ENCODE data around the gene MMP3.
"Not testable (repeated sequence)": the region's sequence is repeated elsewhere in the genome, so short reads cannot be mapped to it uniquely, and the experiment has no call there.

The MMP3 gene

GRCh38 chr11:102843489-102843888, at the start of gene MMP3:
MMP3 (minus strand) TSS chr11:102843609; CDS start chr11:102843546, 63 bp downstream.
- no peak for DNase-seq

- DNase-seq = no peak
These were observed 48.3 kb upstream of the MMP3 start for GRCh38 chr11:102891736-102892135.

- peak; percentile 51 for DNase-seq
These were observed 43.6 kb upstream of the MMP3 start for GRCh38 chr11:102886999-102887398.

- no peak for DNase-seq
These were observed 39.7 kb upstream of the MMP3 start for GRCh38 chr11:102883141-102883540.

GRCh38 chr11:102882389-102883024, 39.1 kb upstream of the MMP3 start:
- DNase-seq = no peak

GRCh38 chr11:102879801-102880200, 36.4 kb upstream of the MMP3 start:
- no peak for DNase-seq

- no peak for DNase-seq
These were observed 35.2 kb upstream of the MMP3 start for GRCh38 chr11:102878595-102878994.

GRCh38 chr11:102874852-102875251, 31.4 kb upstream of the MMP3 start, which contains the start of gene MMP12:
MMP12 (minus strand) TSS chr11:102874982; CDS start chr11:102874937, 45 bp downstream.
- DNase-seq = no peak

- not testable (repeated sequence) for DNase-seq
These were observed 26.1 kb upstream of the MMP3 start for GRCh38 chr11:102869354-102869964.

- no peak for DNase-seq
These were observed 24.9 kb upstream of the MMP3 start for GRCh38 chr11:102868339-102868738.

GRCh38 chr11:102864724-102865123, 21.3 kb upstream of the MMP3 start:
- no peak for DNase-seq

- no peak for DNase-seq
These were observed 10.5 kb upstream of the MMP3 start for GRCh38 chr11:102853956-102854355.

GRCh38 chr11:102853055-102853454, 9.6 kb upstream of the MMP3 start:
- DNase-seq = no peak

GRCh38 chr11:102850973-102851745, 7.8 kb upstream of the MMP3 start:
- no peak for DNase-seq

- DNase-seq = no peak
These were observed 5.9 kb upstream of the MMP3 start for GRCh38 chr11:102849311-102849710.

GRCh38 chr11:102846292-102846691, 2.9 kb upstream of the MMP3 start:
- no peak for DNase-seq

- DNase-seq = no peak
These were observed 479 bp downstream of the MMP3 start for GRCh38 chr11:102842930-102843329.

- DNase-seq = no peak
These were observed 3.4 kb downstream of the MMP3 start for GRCh38 chr11:102840018-102840417.

GRCh38 chr11:102837646-102838045, 5.8 kb downstream of the MMP3 start:
- DNase-seq = no peak

GRCh38 chr11:102837156-102837555, 6.3 kb downstream of the MMP3 start:
- no peak for DNase-seq

- no peak for DNase-seq
These were observed 7.0 kb downstream of the MMP3 start for GRCh38 chr11:102836290-102836875.

GRCh38 chr11:102833731-102834130, 9.7 kb downstream of the MMP3 start:
- no peak for DNase-seq

GRCh38 chr11:102832612-102833011, 10.8 kb downstream of the MMP3 start:
- no peak for DNase-seq
